Activated B cell treated with CpG ODN at 0.5 μM for 24 hours (primary cell): ENCODE measurements around the gene CDK7. TPM values are rescaled to one million over a fixed set of nuclear protein-coding genes. Genes with fewer than 3 reads are reported as not detected.

Experiments used
- ATAC-seq: fragments of 200-7000 bp; cut with Tn5 transposase; one replicate; pipeline ENCODE4 v1.10.0; 2021; ENCODE audit warnings: low read depth, mild to moderate bottlenecking, moderate library complexity
- CTCF ChIA-PET: fragments of 350-600 bp; sonication (Branson Sonifier 250); formaldehyde crosslinking; loops from one replicate; lab custom pipeline; 2021; ENCODE audit warnings: antibody characterized with exemption; lab: Charles Lee
- POLR2A ChIA-PET: fragments of 350-600 bp; sonication (Branson Sonifier 250); formaldehyde crosslinking; loops from one replicate; lab custom pipeline; 2021; ENCODE audit warnings: antibody characterized with exemption; lab: Charles Lee
- DNase-seq: peaks from one replicate; pipeline ENCODE4 v3.0.0; 2022
- H3K27ac Mint-ChIP-seq: one replicate; pipeline ENCODE4 v1.8.0; 2020; ENCODE audit warnings: mixed read lengths
- H3K27me3 Mint-ChIP-seq: one replicate; pipeline ENCODE4 v1.8.0; 2021; ENCODE audit warnings: mixed read lengths
- H3K36me3 Mint-ChIP-seq: one replicate; pipeline ENCODE4 v1.8.0; 2021; ENCODE audit warnings: low read depth, mixed read lengths
- H3K4me1 Mint-ChIP-seq: one replicate; pipeline ENCODE4 v1.8.0; 2021; ENCODE audit warnings: mixed read lengths
- H3K4me3 Mint-ChIP-seq: one replicate; pipeline ENCODE4 v1.8.0; 2020; ENCODE audit warnings: mild to moderate bottlenecking, mixed read lengths
- H3K9me3 Mint-ChIP-seq: one replicate; pipeline ENCODE4 v1.8.0; 2020; ENCODE audit warnings: mixed read lengths
- CTCF ChIP-seq: fragments of 200-600 bp; IDR thresholded peaks from one replicate; pipeline ENCODE4 v1.8.0; 2022; ENCODE audit warnings: antibody characterized with exemption, mild to moderate bottlenecking
- intact Hi-C: fragments of 100-400 bp; cut with micrococcal nuclease; formaldehyde crosslinking; loops from one replicate; pipeline ENCODE4 v1.15.1; 2024
- total RNA-seq: library from RNA; stranded (reverse); gene quantifications from 2 replicates; pipeline ENCODE4 v1.2.3, GENCODE V29; 2022

The CDK7 gene
- 27.1 and 33.5 TPM in 2 replicates for total RNA-seq

- intact Hi-C loops: loop anchor here (1.0 kb wide), 6 partner anchors 17 to 141 kb away; partner anchors contain the start of genes AK6, CCDC125, CENPH and RAD17
- ATAC-seq (peak; percentile 100), DNase-seq (peak; percentile 88)
- ChIA-PET POLR2A (interaction anchor here (0.5 to 1.5 kb wide), 10 partner anchors 16 to 141 kb away, joined by 3 to 23 read pairs (median 4); partner anchors contain the start of genes CCDC125, CCNB1, CENPH and RAD17), CTCF (interaction anchor here (0.9 kb wide), 1 partner anchor 141 kb away, joined by 6 read pairs; the partner anchor contains the start of gene SLC30A5)
- H3K4me1 Mint-ChIP-seq: peaks cover 35% of the 10 kb centered on the region
- peaks cover 33% of the 10 kb centered on the region for H3K36me3 Mint-ChIP-seq
- TF ChIP-seq CTCF: no peak
- H3K9me3 Mint-ChIP-seq: no peaks in the 10 kb centered on the region
- no peaks in the 10 kb centered on the region for H3K27me3 Mint-ChIP-seq
- peak within 1 kb of the TSS; percentile 88 for H3K27ac Mint-ChIP-seq
- H3K4me3 Mint-ChIP-seq: peak within 1 kb of the TSS; percentile 97
These were observed at the start of gene CDK7 for GRCh38 chr5:69234457-69235268. CDK7 (plus strand) TSS chr5:69234886; CDS start chr5:69234976, 90 bp downstream.

GRCh38 chr5:69187342-69187741 lies 47.3 kb upstream of the CDK7 start:
- Mint-ChIP-seq H3K27me3 (no peaks in the 10 kb centered on the region), H3K36me3 (peaks cover 2% of the 10 kb centered on the region), H3K4me3 (no peak overlapping the region), H3K27ac (no peak overlapping the region), H3K4me1 (peaks cover 14% of the 10 kb centered on the region), H3K9me3 (no peaks in the 10 kb centered on the region)
- DNase-seq (no peak), ATAC-seq (no peak)
- no peak for TF ChIP-seq CTCF
- ChIA-PET POLR2A (interaction anchor here (0.6 kb wide), 1 partner anchor 317 kb away, joined by 6 read pairs; no protein-coding TSS in a partner anchor), CTCF (no interaction called here)
- intact Hi-C loops: no loop called here

- intact Hi-C loops: loop anchor here (1.0 kb wide), 6 partner anchors 21 to 181 kb away; partner anchors contain the start of genes AK6, CCDC125, CCNB1 and CDK7
- peaks cover 14% of the 10 kb centered on the region for H3K4me1 Mint-ChIP-seq
- ChIA-PET POLR2A (interaction anchor here (0.6 to 2.2 kb wide), 2 partner anchors 11 to 28 kb away, joined by 3 to 11 read pairs; a partner anchor contains a TSS), CTCF (no interaction called here)
- H3K36me3 Mint-ChIP-seq: peaks cover 4% of the 10 kb centered on the region
- no peak for DNase-seq
- H3K9me3 Mint-ChIP-seq: no peaks in the 10 kb centered on the region
- peak overlapping the region; percentile 92 for H3K4me3 Mint-ChIP-seq
- no peak for TF ChIP-seq CTCF
- no peak for ATAC-seq
- no peaks in the 10 kb centered on the region for H3K27me3 Mint-ChIP-seq
- peak overlapping the region; percentile 90 for H3K27ac Mint-ChIP-seq
These were observed 45.9 kb upstream of the CDK7 start for GRCh38 chr5:69188811-69189161.

GRCh38 chr5:69189162-69190086 lies 45.3 kb upstream of the CDK7 start, which contains the start of gene CENPH:
CENPH (plus strand) TSS chr5:69189583; CDS start chr5:69189635, 52 bp downstream.
- H3K27me3 Mint-ChIP-seq: no peaks in the 10 kb centered on the region
- H3K36me3 Mint-ChIP-seq: peaks cover 8% of the 10 kb centered on the region
- ATAC-seq: peak; percentile 92
- H3K27ac Mint-ChIP-seq: peak within 1 kb of the TSS; percentile 90
- peak within 1 kb of the TSS; percentile 92 for H3K4me3 Mint-ChIP-seq
- DNase-seq: peak; percentile 88
- ChIA-PET CTCF (no interaction called here), POLR2A (interaction anchor here (1.4 to 2.2 kb wide), 4 partner anchors 11 to 45 kb away, joined by 4 to 11 read pairs (median 8); partner anchors contain the start of genes CCNB1 and CDK7)
- no peaks in the 10 kb centered on the region for H3K9me3 Mint-ChIP-seq
- peaks cover 14% of the 10 kb centered on the region for H3K4me1 Mint-ChIP-seq
- TF ChIP-seq CTCF: no peak
- intact Hi-C loops: loop anchor here (1.0 kb wide), 6 partner anchors 22 to 180 kb away; partner anchors contain the start of genes AK6, CCDC125, CCNB1 and CDK7
